ENCODE results near the gene ALOX15. TPM values are rescaled to one million over a fixed set of nuclear protein-coding genes. Genes with fewer than 3 reads are reported as not detected.

Gene ALOX15
- total RNA-seq, 1 experiment from 2014 or later: not detected

GRCh38 chr17:4652997-4653396 is 11.5 kb upstream of the ALOX15 start:
- CTCF ChIA-PET: no interaction called here
- intact Hi-C loops (cut with micrococcal nuclease): no loop called here

DNA sequence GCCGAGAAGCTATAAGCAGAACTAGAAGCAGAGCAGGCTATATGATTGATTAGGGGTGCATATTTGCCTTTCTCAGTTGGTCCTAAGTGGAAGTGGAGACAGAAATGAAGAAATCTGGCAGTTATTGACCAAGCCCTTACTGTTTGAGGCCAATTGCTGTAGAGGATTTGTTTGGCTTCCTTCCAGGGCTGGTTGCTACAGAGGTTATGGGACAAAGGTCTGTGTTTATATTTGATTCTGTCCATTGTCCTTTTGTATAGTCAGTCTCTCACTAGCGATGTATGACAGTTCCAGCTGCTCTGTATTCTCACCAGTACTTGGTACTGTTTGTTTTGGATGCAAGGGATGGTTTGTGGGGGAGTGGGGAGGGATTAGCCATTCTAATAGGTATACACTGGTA is 7.3 kb upstream of the ALOX15 start:
- Mint-ChIP-seq H3K4me1 (ENCODE audit: insufficient read depth, unreplicated experiment) (no peaks in the 10 kb centered on the region), H3K27ac (ENCODE audit: low read depth, unreplicated experiment) (no peak overlapping the region), H3K27me3 (ENCODE audit: insufficient read depth, unreplicated experiment) (peaks cover 36% of the 10 kb centered on the region), H3K36me3 (ENCODE audit: insufficient read depth, unreplicated experiment) (no peaks in the 10 kb centered on the region), H3K4me3 (ENCODE audit: unreplicated experiment) (no peak overlapping the region), H3K9me3 (ENCODE audit: unreplicated experiment) (no peaks in the 10 kb centered on the region)
- DNase-seq (ENCODE audit: unreplicated experiment): peak; percentile 11
- ChIA-PET CTCF (interaction anchor here (1.6 kb wide), 1 partner anchor 82 kb away, joined by 6 read pairs; no protein-coding TSS in a partner anchor), POLR2A (no interaction called here)
- BruUV-seq (replicated peaks): no TSS peak
- no peak for TF ChIP-seq CTCF (IDR thresholded peaks at IDR 0.05; ENCODE audit: unreplicated experiment)
- intact Hi-C loops (cut with micrococcal nuclease): no loop called here

More at GRCh38 chr17:4652997-4653396, 11.5 kb upstream of the ALOX15 start:
- Mint-ChIP-seq H3K36me3 (ENCODE audit: insufficient read depth, unreplicated experiment) (no peaks in the 10 kb centered on the region), H3K4me3 (ENCODE audit: unreplicated experiment) (no peak overlapping the region), H3K27me3 (ENCODE audit: insufficient read depth, unreplicated experiment) (peaks cover 9% of the 10 kb centered on the region), H3K27ac (ENCODE audit: low read depth, unreplicated experiment) (no peak overlapping the region), H3K9me3 (ENCODE audit: unreplicated experiment) (no peaks in the 10 kb centered on the region), H3K4me1 (ENCODE audit: insufficient read depth, unreplicated experiment) (no peaks in the 10 kb centered on the region)
- no TSS peak for BruUV-seq (replicated peaks)
- DNase-seq (ENCODE audit: unreplicated experiment): no peak
- no peak for TF ChIP-seq CTCF (IDR thresholded peaks at IDR 0.05; ENCODE audit: unreplicated experiment)
- POLR2A ChIA-PET: no interaction called here

DNA sequence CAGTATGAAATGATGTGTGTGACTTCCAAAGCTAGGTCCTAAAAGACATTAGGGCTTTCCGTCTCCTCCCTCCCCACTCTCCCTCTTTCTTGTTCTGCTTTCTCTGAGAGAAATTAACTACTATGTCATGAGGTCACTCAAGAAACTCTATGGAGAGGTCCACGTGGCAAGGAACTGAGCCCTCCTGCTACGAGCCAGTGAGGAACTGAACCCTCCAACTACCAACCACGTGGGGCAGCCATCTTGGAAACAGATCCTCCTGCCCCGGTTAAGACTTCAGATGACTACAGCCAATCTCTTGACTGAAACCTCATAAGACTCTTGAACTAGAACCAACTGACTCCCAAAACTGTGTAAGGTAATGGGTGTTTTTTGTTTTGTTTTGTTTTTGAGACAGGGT is 4.2 kb upstream of the ALOX15 start:
- no TSS peak for BruUV-seq (replicated peaks)
- intact Hi-C loops (cut with micrococcal nuclease): no loop called here

GRCh38 chr17:4643676-4644075 is 2.2 kb upstream of the ALOX15 start:
- TF ChIP-seq CTCF (IDR thresholded peaks at IDR 0.05; ENCODE audit: unreplicated experiment): no peak
- ChIA-PET POLR2A (no interaction called here), CTCF (no interaction called here)
- Mint-ChIP-seq H3K36me3 (ENCODE audit: insufficient read depth, unreplicated experiment) (no peaks in the 10 kb centered on the region), H3K4me3 (ENCODE audit: unreplicated experiment) (no peak overlapping the region), H3K27me3 (ENCODE audit: insufficient read depth, unreplicated experiment) (peaks cover 84% of the 10 kb centered on the region), H3K27ac (ENCODE audit: low read depth, unreplicated experiment) (no peak overlapping the region), H3K4me1 (ENCODE audit: insufficient read depth, unreplicated experiment) (no peaks in the 10 kb centered on the region), H3K9me3 (ENCODE audit: unreplicated experiment) (no peaks in the 10 kb centered on the region)
- no peak for DNase-seq (ENCODE audit: unreplicated experiment)
- intact Hi-C loops (cut with micrococcal nuclease): no loop called here
- BruUV-seq (replicated peaks): no TSS peak

More for the DNA sequence above, 4.2 kb upstream of the ALOX15 start:
- DNase-seq (ENCODE audit: unreplicated experiment): no peak
- no peak for TF ChIP-seq CTCF (IDR thresholded peaks at IDR 0.05; ENCODE audit: unreplicated experiment)
- ChIA-PET POLR2A (interaction anchor here (0.6 to 1.2 kb wide), 2 partner anchors 33 to 270 kb away, joined by 3 to 4 read pairs; no protein-coding TSS in a partner anchor), CTCF (interaction anchor here (1.0 to 1.9 kb wide), 2 partner anchors 15 to 78 kb away, joined by 3 to 5 read pairs; no protein-coding TSS in a partner anchor)
- no peaks in the 10 kb centered on the region for H3K9me3 Mint-ChIP-seq (ENCODE audit: unreplicated experiment)
- H3K27ac Mint-ChIP-seq (ENCODE audit: low read depth, unreplicated experiment): no peak overlapping the region
- no peaks in the 10 kb centered on the region for H3K36me3 Mint-ChIP-seq (ENCODE audit: insufficient read depth, unreplicated experiment)
- H3K27me3 Mint-ChIP-seq (ENCODE audit: insufficient read depth, unreplicated experiment): peaks cover 67% of the 10 kb centered on the region
- no peak overlapping the region for H3K4me3 Mint-ChIP-seq (ENCODE audit: unreplicated experiment)
- H3K4me1 Mint-ChIP-seq (ENCODE audit: insufficient read depth, unreplicated experiment): no peaks in the 10 kb centered on the region
